NT2/D1 (cell line): ENCODE measurements around the gene METTL25.

ENCODE experiments used
- DNase-seq: peaks from one replicate; pipeline ENCODE4 v3.0.0-alpha.2; 2011; ENCODE audit warnings: low read depth, low spot score
- H3K27me3 ChIP-seq: 2 replicates; pipeline ENCODE4 v1.6.0; 2011; ENCODE audit warnings: mild to moderate bottlenecking; ENCODE audit not compliant: insufficient read length, insufficient read depth
- H3K36me3 ChIP-seq: 2 replicates; pipeline ENCODE4 v1.6.1; 2011; ENCODE audit warnings: mild to moderate bottlenecking, low read length, mixed read lengths; ENCODE audit not compliant: insufficient read depth, insufficient read length
- H3K4me1 ChIP-seq: 2 replicates; pipeline ENCODE4 v1.5.1; 2011; ENCODE audit not compliant: insufficient read depth, insufficient read length
- H3K4me3 ChIP-seq: 2 replicates; pipeline ENCODE4 v1.5.1; 2011; ENCODE audit warnings: low read depth; ENCODE audit not compliant: insufficient read length
- H3K9ac ChIP-seq: 2 replicates; pipeline ENCODE4 v1.6.0; 2011; ENCODE audit warnings: low read depth; ENCODE audit not compliant: insufficient read length
- H3K9me3 ChIP-seq: 2 replicates; pipeline ENCODE4 v1.5.1; 2011; ENCODE audit warnings: mild to moderate bottlenecking, low read length; ENCODE audit not compliant: insufficient read depth
- SUZ12 ChIP-seq: IDR thresholded peaks from 2 replicates; pipeline ENCODE4 v1.6.1; 2011; ENCODE audit not compliant: insufficient read length, insufficient read depth; ENCODE audit errors: extremely low read depth
- YY1 ChIP-seq: IDR thresholded peaks from 2 replicates; pipeline ENCODE4 v1.6.1; 2011; ENCODE audit not compliant: insufficient read length, insufficient read depth
- ZNF274 ChIP-seq: IDR thresholded peaks from 2 replicates; pipeline ENCODE4 v1.6.1; 2011; ENCODE audit warnings: mild to moderate bottlenecking, low read depth, low read length

METTL25 gene

DNA sequence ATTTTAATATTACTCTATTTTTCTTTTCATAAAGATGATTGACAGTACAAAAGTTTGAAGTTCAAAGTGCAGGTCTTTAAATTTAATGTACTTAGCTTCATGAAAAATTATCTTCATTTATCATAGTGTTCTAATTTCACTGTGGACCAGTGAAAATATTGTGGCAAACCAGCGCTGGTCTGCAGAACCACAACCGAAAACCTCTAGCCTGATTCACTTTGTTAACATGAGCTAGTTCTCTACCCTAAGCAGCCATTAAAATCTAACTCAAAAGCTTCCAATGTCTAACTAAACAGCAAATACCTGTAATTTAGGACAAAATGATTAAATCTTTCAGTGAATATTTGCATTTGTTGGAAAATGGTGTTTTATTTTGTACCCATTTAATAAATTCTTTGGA, 167.3 kb downstream of the METTL25 start:
- Histone ChIP-seq H3K36me3 (no peaks in the 10 kb centered on the region), H3K27me3 (no peaks in the 10 kb centered on the region), H3K9ac (no peak overlapping the region), H3K4me3 (no peak overlapping the region), H3K4me1 (no peaks in the 10 kb centered on the region), H3K9me3 (no peaks in the 10 kb centered on the region)
- TF ChIP-seq ZNF274 (no peak), SUZ12 (no peak), YY1 (no peak)
- DNase-seq: no peak

DNA sequence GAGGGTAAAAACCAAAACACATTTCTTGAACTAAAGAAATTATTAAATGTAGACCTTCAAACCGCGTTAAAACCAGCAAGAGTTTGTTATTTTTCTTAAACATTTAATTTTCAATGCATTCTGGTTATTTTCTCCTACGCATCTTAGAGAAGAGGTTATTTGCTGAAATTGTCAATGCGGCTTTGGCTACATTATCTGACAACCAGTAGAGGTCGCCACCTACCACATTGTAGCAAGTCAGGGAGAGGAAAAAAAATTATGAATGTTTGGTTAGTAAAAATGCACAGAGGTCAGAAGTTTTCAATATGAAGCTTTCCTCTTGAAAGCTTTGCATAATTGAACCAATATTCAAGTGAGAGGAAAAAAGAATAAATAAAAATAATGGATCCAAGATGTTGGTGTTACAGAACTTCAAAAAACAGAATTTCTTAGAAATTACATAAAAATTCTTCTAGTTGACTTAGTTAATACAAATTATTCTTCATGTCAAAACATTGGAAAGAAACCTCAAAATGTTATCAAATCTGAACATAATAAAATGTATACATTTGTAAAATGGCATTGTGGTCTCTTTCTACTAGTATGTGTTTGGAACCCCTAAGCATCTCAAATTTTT, 168.9 kb downstream of the METTL25 start:
- DNase-seq: peak; percentile 46
- H3K4me1 ChIP-seq: no peaks in the 10 kb centered on the region
- no peaks in the 10 kb centered on the region for H3K27me3 ChIP-seq
- H3K36me3 ChIP-seq: no peaks in the 10 kb centered on the region
- no peak overlapping the region for H3K4me3 ChIP-seq
- TF ChIP-seq YY1 (no peak), ZNF274 (no peak), SUZ12 (no peak)
- no peaks in the 10 kb centered on the region for H3K9me3 ChIP-seq
- no peak overlapping the region for H3K9ac ChIP-seq
